HepG2 (cell line): ENCODE results near the gene PEMT. TPM values are rescaled to one million over a fixed set of nuclear protein-coding genes. Genes with fewer than 3 reads are reported as not detected.

Experiments used
- FOSL2 ChIP-seq: sonication (generic); formaldehyde crosslinking; IDR thresholded peaks from 2 replicates; pipeline ENCODE4 v1.4.0; 2020; ENCODE audit warnings: missing genetic modification reagents
- GATA4 ChIP-seq: sonication (generic); IDR thresholded peaks from 2 replicates; pipeline ENCODE4 v1.6.1; 2016; ENCODE audit warnings: antibody characterized with exemption, low read depth, borderline replicate concordance
- HES4 ChIP-seq: sonication (generic); formaldehyde crosslinking; IDR thresholded peaks from 2 replicates; pipeline ENCODE4 v1.9.0; 2021; ENCODE audit warnings: mild to moderate bottlenecking, missing genetic modification reagents, borderline replicate concordance
- HNF4A ChIP-seq: sonication (generic); formaldehyde crosslinking; IDR thresholded peaks from 2 replicates; pipeline ENCODE4 v1.4.0; 2020; ENCODE audit warnings: missing genetic modification reagents
- IRX3 ChIP-seq: sonication (generic); formaldehyde crosslinking; IDR thresholded peaks from 2 replicates; pipeline ENCODE4 v1.8.1; 2023; ENCODE audit warnings: mild to moderate bottlenecking, low read depth, missing genetic modification reagents, borderline replicate concordance
- MIER3 ChIP-seq: IDR thresholded peaks from 2 replicates; pipeline ENCODE4 v1.6.1; 2016; ENCODE audit warnings: missing compliant biosample characterization, borderline replicate concordance
- MLX ChIP-seq: IDR thresholded peaks from 2 replicates; pipeline ENCODE4 v1.6.1; 2016
- MTF1 ChIP-seq: sonication (generic); formaldehyde crosslinking; IDR thresholded peaks from 2 replicates; pipeline ENCODE4 v1.5.0; 2020; ENCODE audit warnings: missing genetic modification reagents
- PCBP2 ChIP-seq: fragments of 200-400 bp; formaldehyde crosslinking; optimal IDR thresholded peaks from 2 replicates; pipeline ENCODE3; 2018; ENCODE audit warnings: low read length, low read depth; ENCODE audit not compliant: poor library complexity, severe bottlenecking
- PHF20 ChIP-seq: sonication (generic); formaldehyde crosslinking; IDR thresholded peaks from 2 replicates; pipeline ENCODE4 v1.5.0; 2020; ENCODE audit warnings: mild to moderate bottlenecking, missing genetic modification reagents
- RAD51 ChIP-seq: fragments of 450-650 bp; IDR thresholded peaks from 2 replicates; pipeline ENCODE4 v1.6.1; 2016; ENCODE audit warnings: borderline replicate concordance
- RFX1 ChIP-seq: fragments of 450-650 bp; IDR thresholded peaks from 2 replicates; pipeline ENCODE4 v1.6.1; 2017
- SALL1 ChIP-seq: sonication (generic); formaldehyde crosslinking; IDR thresholded peaks from 2 replicates; pipeline ENCODE4 v1.8.0; 2022; ENCODE audit warnings: mild to moderate bottlenecking, missing genetic modification reagents
- SNAPC4 ChIP-seq: sonication (generic); formaldehyde crosslinking; IDR thresholded peaks from 2 replicates; pipeline ENCODE4 v1.4.0; 2020; ENCODE audit warnings: mild to moderate bottlenecking, missing genetic modification reagents
- ZNF280B ChIP-seq: sonication (generic); formaldehyde crosslinking; IDR thresholded peaks from 2 replicates; pipeline ENCODE4 v1.5.0; 2020; ENCODE audit warnings: missing genetic modification reagents, mild to moderate bottlenecking, borderline replicate concordance
- ZNF337 ChIP-seq: sonication (generic); formaldehyde crosslinking; IDR thresholded peaks from 2 replicates; pipeline ENCODE4 v1.5.1; 2020; ENCODE audit warnings: missing genetic modification reagents, low read depth, mild to moderate bottlenecking, borderline replicate concordance
- ZNF44 ChIP-seq: sonication (generic); formaldehyde crosslinking; IDR thresholded peaks from 2 replicates; pipeline ENCODE4 v1.5.1; 2020; ENCODE audit warnings: mild to moderate bottlenecking, missing genetic modification reagents
- polyA plus RNA-seq, 8 experiments: library from polyadenylated mRNA; depleted of rRNA in 3 of 8; stranded (reverse) in 7 of 8; unstranded in 1 of 8; fragments of >200 nt; fragmentation: Illumina TruSeq in 4 of 8; extraction: Trizol in 4 of 8; gene quantifications; 2 replicates each; pipeline versions ENCODE4 v1.2.1 to v1.2.3, GENCODE V29; 2011 to 2016; ENCODE audit warnings: low read depth in 4 of 8, missing spikeins in 1 of 8, mixed read lengths in 1 of 8; ENCODE audit not compliant: insufficient read depth in 1 of 8
- total RNA-seq, 5 experiments: library from RNA; depleted of rRNA; stranded (reverse); fragments of >200 nt; fragmentation: Illumina TruSeq; extraction: Trizol; gene quantifications; 2 replicates each; pipeline ENCODE4 v1.2.3, GENCODE V29; 2016; ENCODE audit warnings: low read depth in 1 of 5
- TF ChIP-seq, protein P1 (sequence below): sonication (generic); formaldehyde crosslinking; IDR thresholded peaks from 2 replicates; pipeline ENCODE4 v1.5.1; 2020; ENCODE audit warnings: missing genetic modification reagents, mild to moderate bottlenecking, borderline replicate concordance

The PEMT gene
- total and polyA plus RNA-seq, 2 of the 13 experiments (the other 11 are each of a cell fraction or from before 2014, with no cell fraction given) = 31.7 to 43.6 TPM

- TF ChIP-seq SNAPC4 (no peak), RFX1 (no peak), GATA4 (no peak), ZNF337 (CRISPR knock-in tag) (no peak), IRX3 (CRISPR knock-in tag) (no peak), PCBP2 (no peak), RAD51 (no peak), HNF4A (CRISPR knock-in tag) (no peak), HES4 (CRISPR knock-in tag) (no peak), MTF1 (CRISPR knock-in tag) (no peak), ZNF280B (CRISPR knock-in tag) (no peak), MIER3 (CRISPR knock-in tag) (no peak), ZNF44 (CRISPR knock-in tag) (no peak), MLX (CRISPR knock-in tag) (peak; percentile 25; the same call in 1 of the 2 replicates), FOSL2 (CRISPR knock-in tag) (no peak), SALL1 (CRISPR knock-in tag) (peak; percentile 62), PHF20 (CRISPR knock-in tag) (no peak)
- TF ChIP-seq, protein P1, sequence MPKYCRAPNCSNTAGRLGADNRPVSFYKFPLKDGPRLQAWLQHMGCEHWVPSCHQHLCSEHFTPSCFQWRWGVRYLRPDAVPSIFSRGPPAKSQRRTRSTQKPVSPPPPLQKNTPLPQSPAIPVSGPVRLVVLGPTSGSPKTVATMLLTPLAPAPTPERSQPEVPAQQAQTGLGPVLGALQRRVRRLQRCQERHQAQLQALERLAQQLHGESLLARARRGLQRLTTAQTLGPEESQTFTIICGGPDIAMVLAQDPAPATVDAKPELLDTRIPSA (CRISPR knock-in tag) = no peak
These were observed 9.1 kb downstream of the PEMT start (continued) for GRCh38 chr17:17582372-17582771.
